ENCODE measurements around the gene VMAC. TPM values are rescaled to one million over a fixed set of nuclear protein-coding genes. Genes with fewer than 3 reads are reported as not detected.

The VMAC gene
- total and polyA plus RNA-seq, 2 donors from 2014 or later, result 2.3 to 8.7 TPM

DNA sequence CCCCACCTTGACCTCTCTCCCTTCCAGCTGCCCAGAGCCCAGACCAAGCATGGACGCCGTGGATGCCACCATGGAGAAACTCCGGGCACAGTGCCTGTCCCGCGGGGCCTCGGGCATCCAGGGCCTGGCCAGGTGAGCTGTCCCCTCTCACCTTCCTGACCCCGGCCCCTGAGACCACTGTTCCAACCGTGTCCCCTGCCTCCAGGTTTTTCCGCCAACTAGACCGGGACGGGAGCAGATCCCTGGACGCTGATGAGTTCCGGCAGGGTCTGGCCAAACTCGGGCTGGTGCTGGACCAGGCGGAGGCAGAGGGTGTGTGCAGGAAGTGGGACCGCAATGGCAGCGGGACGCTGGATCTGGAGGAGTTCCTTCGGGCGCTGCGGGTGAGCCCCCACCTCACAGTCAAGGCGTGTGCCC, 9.7 kb downstream of the VMAC start:
- H3K27ac ChIP-seq (ENCODE audit: low read depth in 2 of 2, low read length in 2 of 2), result peak overlapping the region; percentile 59 to 63
- TF ChIP-seq, protein P1, sequence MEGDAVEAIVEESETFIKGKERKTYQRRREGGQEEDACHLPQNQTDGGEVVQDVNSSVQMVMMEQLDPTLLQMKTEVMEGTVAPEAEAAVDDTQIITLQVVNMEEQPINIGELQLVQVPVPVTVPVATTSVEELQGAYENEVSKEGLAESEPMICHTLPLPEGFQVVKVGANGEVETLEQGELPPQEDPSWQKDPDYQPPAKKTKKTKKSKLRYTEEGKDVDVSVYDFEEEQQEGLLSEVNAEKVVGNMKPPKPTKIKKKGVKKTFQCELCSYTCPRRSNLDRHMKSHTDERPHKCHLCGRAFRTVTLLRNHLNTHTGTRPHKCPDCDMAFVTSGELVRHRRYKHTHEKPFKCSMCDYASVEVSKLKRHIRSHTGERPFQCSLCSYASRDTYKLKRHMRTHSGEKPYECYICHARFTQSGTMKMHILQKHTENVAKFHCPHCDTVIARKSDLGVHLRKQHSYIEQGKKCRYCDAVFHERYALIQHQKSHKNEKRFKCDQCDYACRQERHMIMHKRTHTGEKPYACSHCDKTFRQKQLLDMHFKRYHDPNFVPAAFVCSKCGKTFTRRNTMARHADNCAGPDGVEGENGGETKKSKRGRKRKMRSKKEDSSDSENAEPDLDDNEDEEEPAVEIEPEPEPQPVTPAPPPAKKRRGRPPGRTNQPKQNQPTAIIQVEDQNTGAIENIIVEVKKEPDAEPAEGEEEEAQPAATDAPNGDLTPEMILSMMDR (IDR thresholded peaks at IDR 0.05; ENCODE audit: borderline replicate concordance, extremely low read depth, insufficient read depth), result no peak
- H3K9ac ChIP-seq (ENCODE audit: low read length in 3 of 3), result no peak overlapping the region
- peaks cover 0 to 11% (median 0%) of the 10 kb centered on the region in 3 donors for H3K4me1 ChIP-seq (ENCODE audit: control insufficient read depth in 2 of 3, insufficient read depth in 2 of 3, low read depth in 1 of 3, low read length in 3 of 3)
- H3K9me3 ChIP-seq (ENCODE audit: control insufficient read depth in 2 of 3, insufficient read depth in 1 of 3, low read length in 3 of 3), result no peaks in the 10 kb centered on the region
- no peak overlapping the region for H3K4me3 ChIP-seq (ENCODE audit: low read length in 3 of 3)
- DNase-seq (peak in 1 of 5 donors; percentile 80), FAIRE-seq (no peak)
- H3K36me3 ChIP-seq (ENCODE audit: control insufficient read depth in 2 of 3, insufficient read depth in 3 of 3, low read length in 3 of 3), result peaks cover 0 to 8% (median 5%) of the 10 kb centered on the region in 3 donors
- no peaks in the 10 kb centered on the region for H3K27me3 ChIP-seq (ENCODE audit: control insufficient read depth, insufficient read depth, low read length)
- intact Hi-C loops (cut with DNase I), result no loop called here

DNA sequence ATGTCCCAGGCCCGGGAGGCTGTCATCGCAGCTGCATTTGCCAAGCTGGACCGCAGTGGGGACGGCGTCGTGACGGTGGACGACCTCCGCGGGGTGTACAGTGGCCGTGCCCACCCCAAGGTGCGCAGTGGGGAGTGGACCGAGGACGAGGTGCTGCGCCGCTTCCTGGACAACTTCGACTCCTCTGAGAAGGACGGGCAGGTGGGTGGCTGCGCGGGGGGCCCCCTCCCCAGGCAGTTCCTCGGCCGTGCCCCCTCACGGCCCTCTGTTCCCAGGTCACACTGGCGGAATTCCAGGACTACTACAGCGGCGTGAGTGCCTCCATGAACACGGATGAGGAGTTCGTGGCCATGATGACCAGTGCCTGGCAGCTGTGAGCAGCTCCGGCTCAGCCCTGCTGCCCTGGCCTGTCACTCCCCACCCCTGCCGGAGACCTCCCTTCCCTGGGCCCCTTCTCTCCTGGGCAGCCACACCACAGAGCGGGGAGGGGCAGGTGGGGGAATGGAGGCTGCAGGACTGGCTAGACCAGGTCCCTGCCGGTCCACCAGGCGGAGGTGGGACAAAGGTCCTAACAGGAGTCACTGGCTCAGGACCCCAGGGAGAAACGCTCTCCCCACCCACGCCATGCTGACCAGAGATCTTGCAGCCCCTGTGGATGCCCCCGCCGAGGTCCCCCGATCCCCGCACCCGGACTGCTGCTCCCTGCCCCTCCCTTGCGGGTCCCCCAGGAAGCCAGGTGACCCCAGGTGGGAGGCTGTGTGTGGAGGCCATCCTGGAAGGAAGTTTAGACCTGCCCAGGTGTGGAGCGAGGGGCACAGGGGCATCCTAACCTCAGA, 10.5 kb downstream of the VMAC start:
- Histone ChIP-seq H3K36me3 (ENCODE audit: control insufficient read depth in 2 of 3, insufficient read depth in 3 of 3, low read length in 3 of 3) (peaks cover 0 to 12% (median 5%) of the 10 kb centered on the region in 3 donors), H3K9ac (ENCODE audit: low read length in 3 of 3) (no peak overlapping the region), H3K4me3 (ENCODE audit: low read length in 3 of 3) (no peak overlapping the region), H3K27ac (ENCODE audit: low read depth in 2 of 2, low read length in 2 of 2) (peak overlapping the region; percentile 59 to 63), H3K9me3 (ENCODE audit: control insufficient read depth in 2 of 3, insufficient read depth in 1 of 3, low read length in 3 of 3) (no peaks in the 10 kb centered on the region), H3K4me1 (ENCODE audit: control insufficient read depth in 2 of 3, insufficient read depth in 2 of 3, low read depth in 1 of 3, low read length in 3 of 3) (peaks cover 0 to 11% (median 0%) of the 10 kb centered on the region in 3 donors), H3K27me3 (ENCODE audit: control insufficient read depth, insufficient read depth, low read length) (no peaks in the 10 kb centered on the region)
- intact Hi-C loops (cut with DNase I), result no loop called here
- peak; percentile 81 to 90 (median 87) for DNase-seq
- TF ChIP-seq, protein P1 (IDR thresholded peaks at IDR 0.05; ENCODE audit: borderline replicate concordance, extremely low read depth, insufficient read depth), result no peak
- FAIRE-seq, result no peak

DNA sequence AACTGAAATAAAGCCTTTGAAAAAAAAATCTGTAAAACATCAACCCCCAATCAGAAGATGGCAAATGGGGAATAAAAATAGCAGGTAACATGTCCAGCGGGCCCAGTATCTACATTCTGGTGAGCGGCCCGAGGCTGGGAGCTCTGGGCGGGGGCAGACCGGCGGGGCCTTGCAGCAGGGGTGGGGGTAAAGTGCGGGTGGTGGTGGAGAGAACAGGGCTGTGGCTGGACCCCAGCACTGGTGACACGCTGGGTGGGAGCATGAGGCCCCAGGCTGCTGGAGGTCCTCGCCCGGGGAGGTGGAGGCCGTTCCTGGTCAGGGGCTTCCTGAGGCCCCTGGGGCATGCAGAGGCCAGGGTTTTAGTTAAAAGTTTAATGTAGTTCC, 11.1 kb downstream of the VMAC start:
- no peak overlapping the region for H3K9ac ChIP-seq (ENCODE audit: low read length in 3 of 3)
- H3K36me3 ChIP-seq (ENCODE audit: control insufficient read depth in 2 of 3, insufficient read depth in 3 of 3, low read length in 3 of 3), result peaks cover 0 to 12% (median 5%) of the 10 kb centered on the region in 3 donors
- H3K9me3 ChIP-seq (ENCODE audit: control insufficient read depth in 2 of 3, insufficient read depth in 1 of 3, low read length in 3 of 3), result no peaks in the 10 kb centered on the region
- peak overlapping the region; percentile 59 to 63 for H3K27ac ChIP-seq (ENCODE audit: low read depth in 2 of 2, low read length in 2 of 2)
- peaks cover 0 to 11% (median 0%) of the 10 kb centered on the region in 3 donors for H3K4me1 ChIP-seq (ENCODE audit: control insufficient read depth in 2 of 3, insufficient read depth in 2 of 3, low read depth in 1 of 3, low read length in 3 of 3)
- FAIRE-seq (no peak), DNase-seq (peak in 1 of 5 donors; percentile 57)
- TF ChIP-seq, protein P1 (IDR thresholded peaks at IDR 0.05; ENCODE audit: borderline replicate concordance, extremely low read depth, insufficient read depth), result no peak
- no peak overlapping the region for H3K4me3 ChIP-seq (ENCODE audit: low read length in 3 of 3)
- H3K27me3 ChIP-seq (ENCODE audit: control insufficient read depth, insufficient read depth, low read length), result no peaks in the 10 kb centered on the region
- intact Hi-C loops (cut with DNase I), result no loop called here

Data from kidney (tissue), 14 donors.